GM12891 (cell line): ENCODE data around the gene BCL2L13.
"Not testable (repeated sequence)": the region's sequence is repeated elsewhere in the genome, so short reads cannot be mapped to it uniquely, and the experiment has no call there.

Experiments
- PAX5 ChIP-seq: IDR thresholded peaks from 2 replicates; pipeline ENCODE4 v1.6.1; 2011; ENCODE audit warnings: low read length, moderate library complexity, mild to moderate bottlenecking; ENCODE audit not compliant: insufficient read depth, severe bottlenecking
- POLR2A ChIP-seq: IDR thresholded peaks from 2 replicates; pipeline ENCODE4 v1.6.1; 2011; ENCODE audit warnings: low read depth, low read length, control low read depth
- POLR2AphosphoS5 ChIP-seq: IDR thresholded peaks from 2 replicates; pipeline ENCODE4 v1.6.1; 2011; ENCODE audit warnings: low read depth, low read length, control low read depth
- POU2F2 ChIP-seq: IDR thresholded peaks from 2 replicates; pipeline ENCODE4 v1.6.1; 2011; ENCODE audit warnings: low read depth, mild to moderate bottlenecking, control low read depth, low read length, moderate library complexity
- SPI1 ChIP-seq: IDR thresholded peaks from 2 replicates; pipeline ENCODE4 v1.6.1; 2011; ENCODE audit warnings: low read depth, low read length, control low read depth
- TAF1 ChIP-seq: IDR thresholded peaks from 2 replicates; pipeline ENCODE4 v1.6.1; 2011; ENCODE audit warnings: low read depth, low read length, control low read depth

- TF ChIP-seq POLR2A, TAF1, POLR2AphosphoS5, SPI1, PAX5, POU2F2: not testable (repeated sequence)
Measured at GRCh38 chr22:17671521-17672092, 33.0 kb downstream of the BCL2L13 start.
